RCC 7860 (cell line): ENCODE results near the gene PLCB4.

Experiments
- DNase-seq: peaks from one replicate; pipeline ENCODE4 v3.0.0-alpha.2; 2015; ENCODE audit warnings: low spot score
- FAIRE-seq: peaks from 2 replicates; lab custom pipeline; 2012; peaks lifted over from hg19 to GRCh38; lab: Jason Lieb, UNC

Gene PLCB4

DNA sequence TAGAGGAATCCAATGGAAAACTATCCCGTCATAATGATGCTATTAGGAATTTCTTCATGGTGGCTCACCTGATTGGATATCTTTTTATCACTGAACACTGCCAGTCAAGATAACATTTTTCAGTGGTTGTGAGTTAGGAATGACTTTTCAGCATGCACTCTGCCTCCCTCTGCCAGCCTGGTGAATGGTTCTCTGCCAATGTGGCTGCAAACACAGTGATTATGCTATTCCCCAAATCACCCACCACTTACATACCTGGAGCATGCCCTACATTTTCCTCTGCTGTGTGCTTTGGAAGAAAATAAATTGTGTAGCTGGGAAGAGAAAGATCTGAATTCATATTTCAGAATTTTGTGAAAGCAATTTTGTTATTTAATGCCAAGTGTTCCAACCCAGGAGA, 342.9 kb downstream of the PLCB4 start:
- DNase-seq (no peak), FAIRE-seq (no peak)

DNA sequence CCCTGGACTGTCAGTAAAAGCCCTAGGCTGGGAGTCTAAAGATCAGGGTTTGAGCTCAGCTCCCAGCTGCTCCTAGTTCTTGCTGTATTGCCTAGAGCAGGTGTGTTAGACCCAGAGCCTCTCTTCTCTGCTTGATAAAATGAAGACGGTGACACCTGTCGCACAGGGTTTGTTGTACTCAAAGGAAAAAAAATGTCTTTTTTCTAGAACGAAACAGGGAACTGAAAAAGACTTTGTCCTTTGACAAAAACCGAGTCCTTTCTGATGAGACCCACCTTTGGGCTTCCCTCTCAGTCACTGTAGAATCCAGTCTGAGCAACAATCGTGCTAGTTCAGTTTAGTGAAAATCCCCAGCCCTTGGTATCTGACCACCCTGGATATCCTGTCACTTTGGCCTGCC, 343.4 kb downstream of the PLCB4 start:
- DNase-seq (no peak), FAIRE-seq (no peak)

DNA sequence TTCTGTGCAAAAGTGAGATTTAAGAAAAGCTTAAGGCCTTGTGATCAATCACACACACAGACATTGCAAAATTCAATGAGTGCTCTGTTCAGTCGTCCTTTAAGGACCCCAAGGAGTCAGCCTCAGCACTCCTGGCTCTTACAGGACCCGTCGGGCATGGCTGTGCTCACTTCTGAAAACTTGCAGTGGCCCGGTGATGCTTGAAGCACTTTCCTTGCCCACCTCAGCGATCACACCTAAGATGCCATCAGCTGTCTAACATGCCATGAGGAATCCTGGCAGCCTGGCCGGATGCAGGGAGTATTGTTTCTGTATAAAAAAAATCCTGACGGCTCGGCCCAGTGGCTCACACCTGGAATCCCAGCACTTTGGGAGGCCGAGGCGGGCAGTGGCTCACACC, 344.1 kb downstream of the PLCB4 start:
- no peak for FAIRE-seq

DNA sequence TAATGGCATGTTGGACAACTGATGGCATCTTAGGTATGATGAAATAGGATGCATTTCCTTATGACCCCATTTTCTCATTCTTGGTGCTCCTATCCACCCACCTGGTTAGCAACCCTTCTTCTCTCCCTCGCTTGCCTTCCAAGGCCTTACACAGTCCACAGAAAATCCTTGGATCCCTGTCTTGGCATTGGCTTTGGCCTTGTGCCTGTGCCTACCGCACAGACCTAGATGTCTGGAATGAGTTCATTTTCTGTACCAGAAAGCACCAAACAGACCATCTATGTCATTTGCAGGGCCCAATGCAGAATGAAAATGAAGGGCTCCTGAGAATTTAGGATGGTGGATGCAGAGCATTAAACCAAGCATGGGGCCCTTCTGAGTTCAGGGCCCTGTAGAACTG, 346.5 kb downstream of the PLCB4 start:
- DNase-seq (no peak), FAIRE-seq (no peak)

More for the DNA sequence above, 344.1 kb downstream of the PLCB4 start:
- no peak for DNase-seq

GRCh38 chr20:9416421-9416820, 347.5 kb downstream of the PLCB4 start:
- FAIRE-seq (no peak), DNase-seq (no peak)

GRCh38 chr20:9417665-9418064, 348.8 kb downstream of the PLCB4 start:
- peak; percentile 70 for FAIRE-seq
- peak; percentile 53 for DNase-seq

DNA sequence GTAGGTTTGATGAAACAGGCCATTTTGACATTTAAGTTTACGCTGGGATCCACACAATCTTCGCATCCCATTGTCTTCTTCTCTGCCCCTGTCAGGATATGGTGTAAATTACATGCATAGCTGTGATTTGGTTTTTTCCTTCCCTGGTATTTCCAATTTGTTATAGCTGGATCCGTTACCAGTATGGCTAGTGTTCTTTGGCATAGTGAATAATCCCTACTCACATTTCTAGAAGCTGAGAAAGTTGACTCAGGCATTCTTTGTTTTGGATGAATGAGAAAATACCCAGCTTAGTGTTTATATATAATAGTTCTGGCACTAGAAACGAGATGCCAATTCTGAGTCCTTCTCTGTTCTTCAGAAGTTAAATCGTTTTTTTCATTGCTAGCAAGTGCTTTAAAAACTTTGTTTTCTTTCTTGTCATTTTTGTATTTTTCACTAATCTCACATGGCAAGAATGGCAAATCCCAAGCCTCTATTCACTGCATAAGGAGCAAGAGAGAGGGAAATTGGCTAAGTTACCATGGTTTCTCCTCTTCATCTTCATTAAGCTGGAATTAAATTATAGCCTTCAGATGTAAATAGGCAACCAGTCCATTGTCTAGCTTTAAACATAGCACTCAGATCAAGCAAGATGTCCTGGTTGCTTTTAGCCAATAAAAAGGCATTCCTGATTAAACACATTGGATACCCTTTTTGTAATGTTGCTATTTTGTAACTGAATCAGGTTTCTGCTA, 353.6 kb downstream of the PLCB4 start:
- FAIRE-seq (no peak), DNase-seq (no peak)

- DNase-seq: no peak
- FAIRE-seq: no peak
Measured at GRCh38 chr20:9424551-9424950, 355.7 kb downstream of the PLCB4 start.

DNA sequence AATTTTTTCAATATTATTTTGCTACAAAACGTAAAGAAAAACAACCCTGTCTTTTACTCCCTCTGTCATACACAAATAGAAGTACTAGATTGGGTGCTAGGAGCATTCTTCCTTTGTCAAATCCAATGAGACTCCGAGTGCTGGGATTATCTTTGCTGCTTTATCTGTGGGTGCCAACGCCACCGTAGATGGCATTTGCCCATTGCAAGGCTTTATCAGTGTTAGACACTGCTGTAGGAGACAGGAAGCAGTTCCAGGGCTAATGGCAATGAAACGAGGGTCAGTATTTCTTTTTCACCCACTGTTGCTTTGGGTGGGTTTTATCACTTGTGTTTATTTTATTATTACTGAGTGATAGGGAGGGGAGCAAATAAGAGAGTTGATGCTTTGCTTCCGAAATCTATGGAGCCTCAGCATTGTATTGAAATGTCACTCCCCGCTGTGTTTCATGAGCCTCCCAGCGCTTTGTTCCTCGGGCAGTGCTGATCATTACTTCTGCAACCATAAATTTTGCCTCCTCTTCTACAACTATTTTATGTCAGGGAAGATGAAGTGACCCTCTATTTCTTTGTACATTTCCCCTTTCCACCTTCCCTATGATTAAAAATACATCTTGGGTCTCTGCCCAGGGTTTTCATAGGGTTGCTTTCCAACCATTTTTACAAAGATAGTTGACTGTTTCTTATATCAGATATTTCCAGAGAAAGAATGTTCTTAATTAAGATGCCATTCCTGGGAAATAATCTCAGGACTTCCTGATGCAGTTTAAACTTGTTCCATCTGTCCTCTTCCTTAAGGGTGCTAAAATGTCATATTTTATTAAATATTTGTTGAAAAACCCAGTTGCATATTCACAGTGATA, 358.8 kb downstream of the PLCB4 start:
- no peak for FAIRE-seq
- no peak for DNase-seq

- FAIRE-seq: no peak
- DNase-seq: no peak
Measured at GRCh38 chr20:9428292-9428607, 359.4 kb downstream of the PLCB4 start.

DNA sequence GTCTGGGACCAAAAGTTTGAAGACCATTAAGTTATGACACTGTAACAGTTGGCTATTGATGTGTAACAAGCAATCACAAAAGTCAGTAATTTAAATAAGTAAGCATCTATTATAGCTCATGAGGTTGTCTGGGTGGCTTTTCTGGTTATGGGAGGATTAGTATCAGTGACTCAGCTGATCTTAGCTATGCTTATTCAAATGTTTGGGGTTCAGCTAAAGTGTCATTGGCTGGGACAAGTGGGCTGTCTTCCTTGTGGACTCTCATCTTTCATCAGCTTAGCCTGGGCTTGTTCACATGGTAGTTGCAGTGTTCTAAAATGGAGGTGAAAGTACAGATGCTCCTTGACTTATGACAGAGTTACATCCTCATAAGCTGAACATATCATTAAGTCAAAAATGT, 370.9 kb downstream of the PLCB4 start:
- no peak for FAIRE-seq
- DNase-seq: no peak

DNA sequence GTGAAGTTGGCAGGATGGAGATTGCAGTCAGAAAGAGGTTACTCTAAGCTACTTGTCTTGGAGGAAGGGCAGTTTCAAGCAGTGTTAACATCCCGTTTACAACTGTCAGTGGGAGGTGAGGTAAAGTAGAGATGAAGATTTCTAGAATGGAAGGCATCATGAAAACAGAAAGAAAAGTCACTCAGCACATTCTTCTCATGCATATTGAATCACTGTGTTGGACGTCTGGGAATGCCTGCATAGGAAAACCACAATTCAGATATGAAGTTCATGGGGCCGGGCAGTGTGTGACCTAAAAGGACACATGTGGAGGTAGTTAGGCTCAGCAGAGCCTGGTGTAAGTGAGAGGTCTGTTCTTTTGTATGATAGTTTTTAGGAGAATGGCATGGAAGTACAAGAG, 372.0 kb downstream of the PLCB4 start:
- FAIRE-seq (no peak), DNase-seq (no peak)

GRCh38 chr20:9441948-9442347, 373.1 kb downstream of the PLCB4 start:
- DNase-seq (no peak), FAIRE-seq (no peak)

DNA sequence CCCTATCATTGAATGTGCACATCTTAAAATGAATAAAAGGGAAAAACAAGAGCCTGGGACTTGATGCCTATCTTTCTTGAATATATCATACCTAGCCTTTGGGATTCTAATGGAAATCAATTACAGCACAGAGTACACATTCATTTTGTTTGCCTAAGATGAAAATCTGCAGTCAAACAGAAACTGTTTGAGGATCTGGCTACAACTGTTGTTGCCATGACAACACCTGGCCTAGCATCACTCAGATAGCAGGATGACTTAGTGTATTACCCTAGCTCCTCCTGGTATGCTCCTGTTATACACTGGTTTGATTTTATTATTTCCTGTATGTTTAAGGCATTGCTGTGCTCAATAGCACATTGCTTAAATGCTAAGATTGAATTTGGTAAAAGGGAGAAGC, 374.0 kb downstream of the PLCB4 start:
- no peak for FAIRE-seq
- DNase-seq: peak; percentile 22

- FAIRE-seq (no peak), DNase-seq (no peak)
Measured at GRCh38 chr20:9444921-9445320, 376.0 kb downstream of the PLCB4 start.

DNA sequence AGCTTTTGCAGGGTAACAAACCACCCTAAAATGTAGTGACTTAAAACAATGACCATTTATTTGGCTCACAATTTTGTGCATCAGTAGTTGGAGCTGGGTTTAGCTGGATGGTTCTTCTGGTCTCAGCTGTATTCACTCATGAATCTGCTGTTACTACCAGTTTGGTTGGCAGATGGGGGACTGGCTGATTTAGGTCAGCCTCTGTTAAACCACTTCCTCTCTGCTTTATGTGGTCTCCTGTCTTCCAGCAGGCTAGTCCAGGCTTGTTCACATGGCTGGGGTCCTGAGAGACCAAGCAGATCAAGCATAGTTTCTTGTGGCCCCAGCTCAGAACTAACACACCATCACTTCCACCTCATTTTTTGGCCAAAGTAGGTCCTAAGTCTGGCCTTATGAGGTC, 378.3 kb downstream of the PLCB4 start:
- DNase-seq (no peak), FAIRE-seq (no peak)

- FAIRE-seq (no peak), DNase-seq (no peak)
Measured at GRCh38 chr20:9453201-9453600, 384.3 kb downstream of the PLCB4 start.

DNA sequence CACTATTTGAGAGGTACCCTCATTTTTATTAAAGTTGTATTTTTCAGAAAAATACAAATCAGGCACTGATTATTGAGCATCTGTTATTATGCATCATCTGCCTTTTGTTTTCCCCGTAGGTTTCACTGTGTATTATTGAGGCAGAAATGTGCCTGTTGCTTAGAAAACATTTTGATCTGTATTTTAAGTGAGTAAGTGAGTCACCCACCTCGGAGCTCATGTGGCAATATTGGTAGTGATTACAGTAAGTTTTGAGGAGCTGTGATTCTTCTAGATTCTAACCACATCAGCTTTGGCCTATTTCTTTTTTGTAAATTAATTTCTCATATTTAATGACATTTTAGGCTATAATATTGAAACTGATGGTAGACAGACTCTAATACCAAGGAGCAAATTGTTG, 385.9 kb downstream of the PLCB4 start:
- FAIRE-seq (no peak), DNase-seq (no peak)

GRCh38 chr20:9457136-9457535, 388.2 kb downstream of the PLCB4 start:
- FAIRE-seq (no peak), DNase-seq (no peak)

DNA sequence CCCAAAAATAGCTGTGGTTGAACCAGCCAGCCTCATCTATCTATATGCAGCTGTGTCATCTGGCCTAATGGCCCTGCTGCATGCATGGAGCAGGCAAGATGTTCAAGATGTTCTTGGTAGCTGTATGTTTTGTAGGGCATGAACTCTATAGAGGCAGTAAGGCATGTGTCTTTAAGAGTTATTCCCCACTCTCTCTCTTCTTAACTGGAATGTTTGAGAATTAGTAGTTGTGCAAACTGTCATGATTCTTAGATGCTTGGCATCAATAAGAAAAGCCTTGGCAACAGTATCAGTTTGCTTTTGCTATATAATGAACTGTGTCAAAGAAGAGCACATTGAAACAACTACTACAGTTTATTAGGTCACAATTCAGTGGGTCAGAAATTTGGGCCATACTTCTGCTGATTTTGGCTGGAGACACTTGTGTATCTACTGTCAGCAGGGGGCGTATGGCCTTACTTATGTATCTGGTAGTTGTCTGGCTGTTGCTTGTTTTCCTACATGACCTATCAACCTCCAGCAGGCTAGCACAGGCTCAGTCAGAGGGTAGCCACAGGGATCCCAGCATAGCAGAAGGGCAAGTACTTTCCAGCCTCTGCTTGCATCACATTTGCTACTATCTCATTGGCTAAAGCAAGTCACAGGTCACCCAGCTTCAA, 389.4 kb downstream of the PLCB4 start:
- FAIRE-seq (no peak), DNase-seq (no peak)

DNA sequence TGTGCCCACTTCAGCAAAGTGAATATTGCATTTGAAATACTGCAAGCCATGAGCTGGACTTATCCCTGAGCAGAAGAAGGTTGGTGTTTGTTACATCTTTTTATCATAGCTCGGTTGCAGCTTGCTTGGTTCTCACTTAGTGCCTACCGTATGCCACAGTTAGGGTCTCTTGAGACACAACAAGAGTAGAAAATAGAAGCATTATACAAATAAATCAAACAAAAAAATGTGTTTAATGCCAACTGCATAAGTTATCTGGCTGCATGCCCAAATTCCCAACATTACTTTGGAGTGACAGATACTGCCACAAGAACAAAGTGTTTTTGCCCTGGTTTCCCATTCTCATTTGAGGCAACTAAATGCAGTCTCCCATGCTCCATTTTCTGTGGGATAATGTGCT, 391.6 kb downstream of the PLCB4 start:
- DNase-seq: no peak
- no peak for FAIRE-seq

- DNase-seq: no peak
- FAIRE-seq: no peak
Measured at GRCh38 chr20:9467995-9468394, 399.1 kb downstream of the PLCB4 start.
